Neural progenitor cell (in vitro differentiated cells): ENCODE data around the gene TEX35.

ENCODE experiments used
- CTCF ChIP-seq: fragments of 200-600 bp; sonication (generic); IDR thresholded peaks from 2 replicates; pipeline ENCODE4 v1.5.1; 2017; ENCODE audit warnings: antibody characterized with exemption, mild to moderate bottlenecking
- EZH2 ChIP-seq: fragments of 200-600 bp; sonication (generic); IDR thresholded peaks from 2 replicates; pipeline ENCODE4 v1.6.1; 2017; ENCODE audit warnings: antibody characterized with exemption, mild to moderate bottlenecking, moderate library complexity

- TF ChIP-seq EZH2: no peak
- no peak for TF ChIP-seq CTCF
Measured at GRCh38 chr1:178492341-178492740, 20.6 kb upstream of the TEX35 start.
